ENCODE results near the gene PCNX3. TPM values are rescaled to one million over a fixed set of nuclear protein-coding genes. Genes with fewer than 3 reads are reported as not detected.

The PCNX3 gene
- total RNA-seq, 4 donors from 2014 or later = 56.4 to 89.0 (median 62.4) TPM

- Histone ChIP-seq H3K4me3 (no peak overlapping the region), H3K27me3 (no peaks in the 10 kb centered on the region), H3K9me3 (no peaks in the 10 kb centered on the region), H3K27ac (peak overlapping the region in 1 of 4 donors; percentile 41), H3K4me1 (peaks cover 18 to 37% (median 28%) of the 10 kb centered on the region in 4 donors), H3K36me3 (peaks cover 0 to 22% (median 6%) of the 10 kb centered on the region in 4 donors)
- no peak for DNase-seq
- intact Hi-C loops (cut with DNase I; ENCODE audit: low total_unique reads) (no loop called here), in situ Hi-C loops (cut with MboI; ENCODE audit: low pct_ligation_motif_present in 1 of 4, low pct_unique_long_range_greater_than_20kb in 1 of 4, low sequenced_read_pairs in 3 of 4) (no loop called here)
- TF ChIP-seq CTCF (IDR thresholded peaks at IDR 0.05) = no peak
- TF ChIP-seq POLR2A (IDR thresholded peaks at IDR 0.05) = no peak
- no peak for TF ChIP-seq EP300 (IDR thresholded peaks at IDR 0.05; ENCODE audit: low read depth)
- TF ChIP-seq POLR2AphosphoS5 (IDR thresholded peaks at IDR 0.05) = no peak
- 93% methylated on average over 10 of the region's 10 CpGs; no CpG with 5 or more reads in 1 of the 2 donors for WGBS, 2 donors (ENCODE audit: low coverage in 1 of 2)
These were observed 32.0 kb upstream of the PCNX3 start for GRCh38 chr11:65583589-65583988.

GRCh38 chr11:65584106-65584505 lies 31.5 kb upstream of the PCNX3 start:
- intact Hi-C loops (cut with DNase I; ENCODE audit: low total_unique reads) = no loop called here
- TF ChIP-seq POLR2AphosphoS5 (IDR thresholded peaks at IDR 0.05) = no peak
- TF ChIP-seq CTCF (IDR thresholded peaks at IDR 0.05) = no peak
- no peak for TF ChIP-seq POLR2A (IDR thresholded peaks at IDR 0.05)
- no peak for TF ChIP-seq EP300 (IDR thresholded peaks at IDR 0.05; ENCODE audit: low read depth)
- no peak for DNase-seq
- Histone ChIP-seq H3K4me3 (no peak overlapping the region), H3K9me3 (no peaks in the 10 kb centered on the region), H3K36me3 (peaks cover 0 to 22% (median 6%) of the 10 kb centered on the region in 4 donors), H3K4me1 (peaks cover 15 to 34% (median 26%) of the 10 kb centered on the region in 4 donors), H3K27ac (peak overlapping the region in 1 of 4 donors; percentile 41), H3K27me3 (no peaks in the 10 kb centered on the region)
- in situ Hi-C loops (cut with MboI; ENCODE audit: low pct_ligation_motif_present in 1 of 4, low pct_unique_long_range_greater_than_20kb in 1 of 4, low sequenced_read_pairs in 3 of 4) = no loop called here
- WGBS, 2 donors (ENCODE audit: low coverage in 1 of 2) = 82% methylated on average over 8 of the region's 8 CpGs; no CpG with 5 or more reads in 1 of the 2 donors

GRCh38 chr11:65584723-65585171 lies 30.8 kb upstream of the PCNX3 start:
- in situ Hi-C loops (cut with MboI; ENCODE audit: low pct_ligation_motif_present in 1 of 4, low pct_unique_long_range_greater_than_20kb in 1 of 4, low sequenced_read_pairs in 3 of 4) (no loop called here), intact Hi-C loops (cut with DNase I; ENCODE audit: low total_unique reads) (no loop called here)
- Histone ChIP-seq H3K9me3 (no peaks in the 10 kb centered on the region), H3K4me1 (peaks cover 15 to 34% (median 26%) of the 10 kb centered on the region in 4 donors), H3K36me3 (peaks cover 0 to 21% (median 6%) of the 10 kb centered on the region in 4 donors), H3K27ac (peak overlapping the region in 1 of 4 donors; percentile 41), H3K4me3 (no peak overlapping the region), H3K27me3 (no peaks in the 10 kb centered on the region)
- 58 to 83% methylated on average over 6 to 35 of the region's 46 CpGs for WGBS, 2 donors (ENCODE audit: low coverage in 1 of 2)
- no peak for DNase-seq
- TF ChIP-seq POLR2AphosphoS5 (IDR thresholded peaks at IDR 0.05) = no peak
- TF ChIP-seq POLR2A (IDR thresholded peaks at IDR 0.05) = no peak
- TF ChIP-seq CTCF (IDR thresholded peaks at IDR 0.05) = no peak
- no peak for TF ChIP-seq EP300 (IDR thresholded peaks at IDR 0.05; ENCODE audit: low read depth)

- TF ChIP-seq POLR2AphosphoS5 (IDR thresholded peaks at IDR 0.05) (no peak), CTCF (IDR thresholded peaks at IDR 0.05) (no peak), EP300 (IDR thresholded peaks at IDR 0.05; ENCODE audit: low read depth) (no peak), POLR2A (IDR thresholded peaks at IDR 0.05) (no peak)
- no peak for DNase-seq
- H3K9me3 ChIP-seq = no peaks in the 10 kb centered on the region
- H3K36me3 ChIP-seq = peaks cover 0 to 13% (median 2%) of the 10 kb centered on the region in 4 donors
- peak overlapping the region; percentile 70 to 85 (median 72) for H3K27ac ChIP-seq
- in situ Hi-C loops (cut with MboI; ENCODE audit: low pct_ligation_motif_present in 1 of 4, low pct_unique_long_range_greater_than_20kb in 1 of 4, low sequenced_read_pairs in 3 of 4) (no loop called here), intact Hi-C loops (cut with DNase I; ENCODE audit: low total_unique reads) (no loop called here)
- WGBS, 2 donors (ENCODE audit: low coverage in 1 of 2) = 87% methylated on average over 51 of the region's 51 CpGs; no CpG with 5 or more reads in 1 of the 2 donors
- H3K4me1 ChIP-seq = peaks cover 15 to 34% (median 26%) of the 10 kb centered on the region in 4 donors
- H3K27me3 ChIP-seq = no peaks in the 10 kb centered on the region
- no peak overlapping the region for H3K4me3 ChIP-seq
These were observed 30.0 kb upstream of the PCNX3 start for GRCh38 chr11:65585396-65586246.
